GM18907 (cell line): ENCODE results near the gene ATG2B.

Source experiments
- ATAC-seq: cut with Tn5 transposase; IDR thresholded peaks from one replicate; pipeline ENCODE4 v1.9.1; 2021; ENCODE audit warnings: mild to moderate bottlenecking, moderate library complexity; ENCODE audit not compliant: unreplicated experiment

The ATG2B gene

GRCh38 chr14:96231526-96232130, 131.5 kb downstream of the ATG2B start:
- no peak for ATAC-seq

GRCh38 chr14:96231056-96231455, 132.1 kb downstream of the ATG2B start:
- no peak for ATAC-seq

DNA sequence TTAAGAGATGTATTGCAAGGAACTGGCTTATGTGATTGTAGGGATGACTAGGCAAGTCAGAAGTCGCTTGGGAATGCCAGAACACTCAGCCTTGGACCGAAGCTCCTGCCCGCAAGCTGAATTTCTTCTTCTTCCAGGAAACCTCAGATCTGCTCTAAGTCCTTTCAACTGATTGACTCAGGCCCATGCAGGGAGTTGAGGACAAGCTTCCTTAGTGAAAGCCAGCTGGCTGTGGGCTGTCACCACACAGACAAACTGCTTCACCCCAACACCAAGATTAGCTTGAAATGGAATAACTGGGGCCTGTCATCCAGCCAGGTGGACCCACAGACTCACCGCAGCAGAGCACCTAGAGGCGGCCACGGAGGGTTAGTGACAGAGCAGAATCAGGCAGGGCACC, 133.8 kb downstream of the ATG2B start:
- ATAC-seq, result no peak
